Endothelial cell of umbilical vein (primary cell): ENCODE data around the gene GIPR.

Source experiments
- CTCF ChIP-seq, 2 donors: IDR thresholded peaks; 1 replicate in 1 of 2; 2 replicates in 1 of 2; pipeline ENCODE4 v1.5.1; 2011; ENCODE audit warnings: low read length in 2 of 2, mild to moderate bottlenecking in 2 of 2, moderate library complexity in 2 of 2, control low read depth in 1 of 2, inconsistent platforms in 1 of 2, low read depth in 1 of 2; ENCODE audit not compliant: insufficient read depth in 1 of 2; ENCODE audit errors: extremely low read depth in 1 of 2
- EZH2 ChIP-seq: IDR thresholded peaks from 2 replicates; pipeline ENCODE4 v1.6.1; 2012; ENCODE audit warnings: borderline replicate concordance, low read depth, mild to moderate bottlenecking, moderate library complexity, low read length, inconsistent platforms; ENCODE audit not compliant: severe bottlenecking
- GATA2 ChIP-seq: IDR thresholded peaks from 2 replicates; pipeline ENCODE4 v1.7.0; 2011; ENCODE audit warnings: low read depth, mild to moderate bottlenecking, moderate library complexity, mixed read lengths, low read length; ENCODE audit not compliant: insufficient read length, insufficient read depth
- POLR2A ChIP-seq: IDR thresholded peaks from 2 replicates; pipeline ENCODE4 v1.6.1; 2012; ENCODE audit warnings: low read depth, mild to moderate bottlenecking, control low read depth, low read length

- no peak for TF ChIP-seq CTCF (IDR thresholded peaks at IDR 0.05; ENCODE audit: extremely low read depth in 1 of 2, insufficient read depth in 1 of 2, low read depth in 1 of 2, low read length in 2 of 2)
- no peak for TF ChIP-seq POLR2A
- TF ChIP-seq GATA2: no peak
- TF ChIP-seq EZH2: no peak
Observed at GRCh38 chr19:45650722-45651121, 17.3 kb upstream of the GIPR start.
